GM21423 (cell line): ENCODE results near the gene ZNF444.
"Not testable (repeated sequence)": the region's sequence is repeated elsewhere in the genome, so short reads cannot be mapped to it uniquely, and the experiment has no call there.

Experiments
- ATAC-seq: cut with Tn5 transposase; IDR thresholded peaks from one replicate; pipeline ENCODE4 v1.9.1; 2021; ENCODE audit warnings: mild to moderate bottlenecking, moderate library complexity; ENCODE audit not compliant: unreplicated experiment

Gene ZNF444

DNA sequence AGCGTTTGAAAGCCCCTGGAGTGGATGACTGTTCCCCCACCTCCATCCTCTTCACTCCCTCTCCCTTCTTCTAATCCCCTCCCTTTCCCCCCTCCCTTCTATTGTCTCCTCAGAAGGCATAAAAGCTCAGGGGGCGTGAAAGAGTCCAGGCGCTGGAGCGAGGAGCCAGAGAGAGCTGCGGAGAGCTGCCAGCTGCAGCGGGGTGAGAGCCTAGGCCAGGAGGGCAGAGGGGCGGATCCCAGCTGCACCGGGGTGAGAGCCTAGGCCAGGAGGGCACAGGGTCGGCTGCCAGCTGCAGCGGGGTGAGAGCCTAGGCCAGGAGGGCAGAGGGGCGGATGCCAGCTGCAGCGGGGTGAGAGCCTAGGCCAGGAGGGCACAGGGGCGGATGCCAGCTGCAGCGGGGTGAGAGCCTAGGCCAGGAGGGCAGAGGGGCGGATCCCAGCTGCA lies 34.8 kb downstream of the ZNF444 start, which contains the start of gene GALP:
Gene GALP (plus strand): TSS at position 148 of the 447 bp plus-strand sequence. CDS start 1,101 bp downstream, outside the sequence.
- ATAC-seq: not testable (repeated sequence)

DNA sequence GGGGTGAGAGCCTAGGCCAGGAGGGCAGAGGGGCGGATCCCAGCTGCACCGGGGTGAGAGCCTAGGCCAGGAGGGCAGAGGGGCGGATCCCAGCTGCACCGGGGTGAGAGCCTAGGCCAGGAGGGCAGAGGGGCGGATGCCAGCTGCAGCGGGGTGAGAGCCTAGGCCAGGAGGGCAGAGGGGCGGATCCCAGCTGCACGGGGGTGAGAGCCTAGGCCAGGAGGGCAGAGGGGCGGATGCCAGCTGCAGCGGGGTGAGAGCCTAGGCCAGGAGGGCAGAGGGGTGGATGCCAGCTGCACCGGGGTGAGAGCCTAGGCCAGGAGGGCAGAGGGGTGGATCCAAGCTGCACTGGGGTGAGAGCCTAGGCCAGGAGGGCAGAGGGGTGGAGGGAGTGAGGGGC lies 35.2 kb downstream of the ZNF444 start:
- not testable (repeated sequence) for ATAC-seq

DNA sequence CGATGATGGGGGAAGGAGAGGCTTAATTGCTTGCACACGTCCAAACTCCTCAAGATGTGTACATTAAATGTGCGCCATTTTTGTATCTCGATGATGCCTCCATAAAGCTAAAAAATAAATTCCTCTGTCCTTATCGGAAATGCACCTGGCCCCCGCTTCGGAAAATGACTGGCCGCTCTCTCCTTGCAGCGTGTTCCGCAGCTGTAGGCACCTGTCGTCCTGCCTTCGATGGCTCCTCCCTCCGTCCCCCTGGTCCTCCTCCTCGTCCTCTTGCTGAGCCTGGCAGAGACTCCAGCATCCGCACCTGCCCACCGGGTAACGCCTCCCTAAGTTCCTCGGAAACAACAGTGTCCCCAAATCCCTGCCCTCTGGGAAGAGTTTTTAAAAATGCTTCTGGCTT lies 35.8 kb downstream of the ZNF444 start:
- ATAC-seq: no peak

DNA sequence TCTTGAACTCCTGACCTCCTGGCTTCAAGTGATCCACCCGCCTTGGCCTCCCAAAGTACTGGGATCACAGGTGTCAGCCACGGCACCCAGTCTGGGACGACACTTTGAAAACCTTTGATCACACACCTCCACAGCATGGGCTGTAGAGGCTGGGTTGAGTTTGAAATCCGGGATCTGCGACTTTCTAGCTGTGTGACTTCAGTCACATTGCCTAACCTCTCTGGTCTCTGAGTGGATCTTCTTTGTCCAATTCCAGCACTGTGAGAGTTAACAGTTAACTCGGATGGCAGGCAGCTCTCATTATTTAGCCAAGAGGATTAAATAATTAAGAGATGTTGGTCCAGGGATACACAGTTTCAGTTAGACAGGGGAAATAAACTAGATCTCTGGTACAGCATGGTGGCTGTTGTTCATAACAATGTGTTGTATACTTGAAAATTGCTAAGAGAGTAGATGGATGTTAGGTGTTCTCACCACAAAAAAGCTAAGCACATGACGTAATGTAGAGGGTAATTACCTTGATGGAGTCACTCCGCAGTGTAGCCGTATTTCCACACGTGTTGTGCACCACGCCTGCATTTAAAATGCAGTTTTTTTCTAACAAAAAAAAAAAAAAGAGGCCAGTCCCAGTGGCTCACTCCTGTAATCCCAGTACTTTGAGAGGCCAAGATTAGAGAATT lies 36.6 kb downstream of the ZNF444 start:
- no peak for ATAC-seq

DNA sequence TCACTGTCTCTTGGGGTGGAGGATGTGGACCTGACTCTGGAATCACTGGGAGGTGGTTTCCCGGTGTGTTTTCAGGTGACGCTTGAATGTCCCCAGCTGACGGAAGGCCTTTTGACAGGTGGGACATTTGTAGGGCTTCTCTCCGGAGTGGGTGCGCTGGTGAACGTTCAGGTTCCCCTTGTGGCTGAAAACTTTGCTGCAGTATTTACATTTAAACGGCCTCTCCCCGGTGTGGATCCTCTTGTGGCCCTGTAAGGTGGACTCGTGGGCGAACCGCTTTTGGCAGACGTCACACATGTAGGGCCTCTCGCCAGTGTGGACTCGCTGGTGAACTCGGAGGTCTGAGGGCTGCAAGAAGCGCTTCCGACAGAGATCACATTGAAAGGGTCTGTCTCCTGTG lies 48.7 kb downstream of the ZNF444 start:
- ATAC-seq: no peak

DNA sequence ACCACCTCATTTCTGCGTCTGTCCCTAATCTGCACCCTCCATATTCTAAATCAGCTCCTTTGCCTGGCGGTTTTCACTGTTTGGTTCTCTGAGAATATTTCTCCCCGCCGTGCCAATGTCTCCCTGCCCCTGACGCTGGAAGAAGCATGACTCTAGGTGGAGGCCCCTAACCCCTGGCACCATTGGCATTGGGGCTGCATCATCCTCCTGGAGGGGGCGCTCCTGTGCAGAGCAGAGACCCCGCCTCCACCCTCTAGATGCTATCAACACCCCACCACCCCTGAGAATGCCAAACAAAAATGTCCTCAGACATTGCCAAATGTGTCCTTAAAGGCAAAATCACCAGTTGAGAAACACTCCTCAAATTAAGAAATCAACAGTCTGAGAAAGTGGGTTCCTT lies 50.0 kb downstream of the ZNF444 start:
- ATAC-seq: no peak

DNA sequence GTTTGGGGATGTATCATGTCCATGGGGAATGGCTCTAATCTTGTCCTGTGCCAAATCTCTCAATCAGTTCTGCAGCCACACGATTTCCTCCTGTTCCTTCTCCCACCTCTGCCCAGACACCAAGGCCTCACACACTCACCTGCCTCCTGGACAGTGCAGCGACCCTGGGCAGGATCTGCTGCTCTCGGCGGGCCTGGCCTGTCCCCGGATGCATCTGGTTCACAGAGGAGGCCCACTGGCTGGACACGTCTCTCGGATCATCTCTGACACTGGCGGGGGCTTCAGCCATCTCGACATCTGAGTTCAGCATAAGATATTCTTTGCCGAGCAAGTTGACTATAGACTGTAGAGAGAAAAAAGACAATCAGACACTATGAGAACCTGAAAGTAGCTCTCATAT lies 50.6 kb downstream of the ZNF444 start:
- ATAC-seq: no peak

DNA sequence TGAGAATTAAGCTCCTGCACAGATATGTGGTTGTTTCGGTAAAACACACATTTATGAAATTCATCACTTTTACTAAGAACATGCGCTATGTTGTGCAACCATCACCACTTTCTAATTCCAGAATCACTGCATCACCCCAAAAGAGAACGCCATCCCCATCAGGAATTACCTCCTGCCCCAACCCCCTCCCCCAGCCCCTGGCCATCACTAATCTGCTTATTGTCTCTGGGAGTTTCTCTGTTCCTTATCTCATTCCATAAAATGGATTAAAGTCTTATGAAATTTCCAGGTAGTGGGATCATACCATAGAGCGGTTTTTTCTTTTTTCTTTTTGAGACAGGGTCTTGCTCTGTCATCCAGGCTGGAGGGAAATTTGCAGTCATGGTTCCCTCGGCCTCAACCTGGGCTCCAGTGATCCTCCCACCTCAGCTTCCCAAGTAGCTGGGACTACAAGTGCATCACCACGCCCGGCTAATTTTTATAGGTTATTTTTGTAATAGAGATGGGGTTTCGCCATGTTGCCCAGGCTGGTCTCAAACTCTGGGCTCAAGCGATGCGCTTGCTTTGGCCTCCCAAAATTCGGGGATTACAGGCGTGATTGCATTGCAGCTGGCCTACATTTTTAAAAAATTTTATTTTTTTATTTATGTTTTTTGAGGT lies 53.0 kb downstream of the ZNF444 start:
- no peak for ATAC-seq

DNA sequence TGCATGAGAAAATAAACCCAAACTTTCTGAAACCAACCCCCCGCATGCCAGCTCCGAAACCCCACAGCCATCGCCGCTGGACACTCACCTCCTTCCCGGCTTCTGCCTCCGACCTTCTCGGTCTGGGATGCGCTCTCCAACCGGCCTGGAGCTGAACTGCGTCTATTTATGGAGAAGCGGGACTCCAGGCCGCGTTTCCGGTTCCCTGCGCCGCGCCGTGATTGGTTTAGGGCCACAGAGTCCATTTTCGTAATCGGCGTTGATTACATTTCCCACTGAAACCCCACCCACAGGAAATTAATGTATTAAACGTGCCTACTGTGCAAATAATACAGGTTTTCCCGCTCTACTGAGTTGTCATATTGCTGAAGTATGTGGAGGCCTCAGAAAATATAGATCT lies 56.6 kb downstream of the ZNF444 start, which contains the start of gene ZSCAN5B:
Gene ZSCAN5B (minus strand): TSS at position 138 of the 400 bp plus-strand sequence. CDS start 4,731 bp downstream, outside the sequence.
- ATAC-seq: not testable (repeated sequence)

DNA sequence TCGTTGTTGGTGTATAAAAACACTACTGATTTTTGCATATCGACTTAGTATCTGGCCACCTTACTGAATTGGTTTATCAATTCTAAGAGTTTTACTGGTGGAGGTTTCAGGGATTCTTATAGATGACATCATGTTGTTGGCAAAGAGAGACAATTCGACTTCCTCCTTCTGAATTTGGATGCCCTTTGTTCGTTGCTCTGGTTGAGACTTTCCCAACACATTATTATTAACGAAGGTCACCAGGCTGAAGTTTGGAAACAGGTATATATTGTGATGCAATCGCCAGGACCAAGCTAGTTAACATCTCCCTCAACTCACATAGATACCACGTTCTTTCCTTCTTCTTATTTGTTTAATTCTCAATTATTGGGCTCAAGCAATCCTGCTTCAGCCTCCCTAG lies 58.6 kb downstream of the ZNF444 start:
- no peak for ATAC-seq

DNA sequence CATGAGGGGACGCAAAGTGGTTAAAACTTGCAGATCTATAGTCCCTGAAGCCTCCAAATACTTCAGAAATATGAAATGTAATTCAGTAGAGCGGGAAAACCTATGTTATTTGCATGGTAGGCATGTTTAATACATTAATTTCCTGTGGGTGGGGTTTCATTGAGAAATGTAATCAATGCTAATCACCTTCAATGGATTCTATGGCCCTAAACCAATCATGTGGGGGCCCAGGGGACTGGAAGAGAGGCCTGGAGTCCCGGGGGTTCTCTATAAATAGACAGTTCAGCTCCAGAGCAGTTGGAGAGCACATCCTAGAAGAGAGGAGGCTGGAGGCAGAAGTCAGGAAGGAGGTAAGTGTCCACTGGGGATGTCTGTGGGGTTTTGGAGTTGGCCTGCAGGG lies 60.9 kb downstream of the ZNF444 start, which contains the start of gene ZSCAN5C:
Gene ZSCAN5C (plus strand): TSS at position 301 of the 400 bp plus-strand sequence. CDS start 3,641 bp downstream, outside the sequence.
- no peak for ATAC-seq

DNA sequence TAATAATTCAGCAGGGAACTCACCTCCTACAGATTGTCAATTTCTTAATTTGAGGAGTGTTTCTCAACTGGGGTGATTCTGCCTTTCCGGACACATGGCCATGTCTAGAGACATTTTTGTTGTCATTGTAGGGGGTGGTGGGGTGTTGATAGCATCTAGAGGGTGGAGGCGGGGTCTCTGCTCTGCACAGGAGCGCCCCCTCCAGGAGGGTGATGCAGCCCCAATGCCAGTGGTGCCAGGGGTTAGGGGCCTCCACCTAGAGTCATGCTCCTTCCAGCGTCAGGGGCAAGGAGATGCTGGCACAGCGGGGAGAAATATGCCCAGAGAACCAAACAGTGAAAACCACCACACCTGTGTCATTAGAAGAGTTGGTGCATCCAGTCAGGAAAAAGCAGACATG lies 66.5 kb downstream of the ZNF444 start:
- ATAC-seq: not testable (repeated sequence)

DNA sequence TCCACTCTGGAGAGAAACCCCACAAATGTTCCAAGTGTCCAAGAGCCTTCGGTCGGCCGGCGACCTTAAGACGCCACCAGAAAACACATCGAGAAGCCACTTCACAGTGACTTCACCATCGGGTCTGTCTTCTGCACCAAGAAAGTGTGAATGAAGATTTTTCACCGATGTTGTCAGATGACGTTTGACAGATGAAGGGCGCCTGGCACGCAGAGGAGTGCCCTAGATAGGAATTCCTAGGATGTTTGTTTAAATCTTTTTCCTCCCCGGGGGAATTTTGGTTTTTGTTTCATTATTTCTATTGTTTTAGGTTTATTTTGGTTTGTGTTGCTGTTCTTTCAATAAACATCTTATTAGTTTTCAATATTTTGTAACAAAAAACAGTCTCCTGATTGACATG lies 68.0 kb downstream of the ZNF444 start:
- no peak for ATAC-seq

DNA sequence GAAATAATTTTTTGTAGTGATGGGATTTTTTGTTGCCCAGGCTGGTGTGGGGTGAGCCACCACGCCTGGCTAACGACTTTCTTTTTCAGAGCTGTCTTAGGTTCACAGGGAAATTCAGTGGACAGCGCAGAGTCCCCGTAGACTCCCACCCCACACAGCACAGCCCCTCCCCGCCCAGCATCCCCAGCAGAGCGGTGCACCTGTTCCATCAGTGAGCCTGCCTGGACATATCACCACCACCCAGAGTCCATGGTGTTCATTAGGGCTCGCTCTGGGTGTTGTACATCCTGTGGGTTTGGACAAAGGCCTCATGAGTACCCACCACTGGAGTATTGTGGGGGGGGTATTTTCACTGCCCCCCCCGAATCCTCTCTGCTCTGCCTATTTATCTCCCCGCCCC lies 68.9 kb downstream of the ZNF444 start:
- ATAC-seq: not testable (repeated sequence)
